SK-MEL-5 (cell line): ENCODE results near the gene DZIP3. TPM values are rescaled to one million over a fixed set of nuclear protein-coding genes. Genes with fewer than 3 reads are reported as not detected.
A peak's percentile ranks its signal among the peaks of the same experiment; 100 is the strongest.
"Not testable (repeated sequence)": the region's sequence is repeated elsewhere in the genome, so short reads cannot be mapped to it uniquely, and the experiment has no call there.

Source experiments
- DNase-seq: peaks from one replicate; pipeline ENCODE4 v3.0.0-alpha.2; 2016; ENCODE audit warnings: low read depth, low spot score
- in situ Hi-C: cut with HindIII; loops from 2 replicates; pipeline ENCODE4 v1.10.0; 2016; ENCODE audit warnings: low sequenced_read_pairs, high pct_unique_total_duplicates, low pct_unique_long_range_greater_than_20kb
- total RNA-seq: library from RNA; depleted of rRNA; stranded (reverse); fragments of >200 nt; shearing (Covaris generic); gene quantifications from 2 replicates; pipeline ENCODE4 v1.2.3, GENCODE V29; 2014

Gene DZIP3
- total RNA-seq, 1 experiment from 2014 or later, result 18.0 TPM

DNA sequence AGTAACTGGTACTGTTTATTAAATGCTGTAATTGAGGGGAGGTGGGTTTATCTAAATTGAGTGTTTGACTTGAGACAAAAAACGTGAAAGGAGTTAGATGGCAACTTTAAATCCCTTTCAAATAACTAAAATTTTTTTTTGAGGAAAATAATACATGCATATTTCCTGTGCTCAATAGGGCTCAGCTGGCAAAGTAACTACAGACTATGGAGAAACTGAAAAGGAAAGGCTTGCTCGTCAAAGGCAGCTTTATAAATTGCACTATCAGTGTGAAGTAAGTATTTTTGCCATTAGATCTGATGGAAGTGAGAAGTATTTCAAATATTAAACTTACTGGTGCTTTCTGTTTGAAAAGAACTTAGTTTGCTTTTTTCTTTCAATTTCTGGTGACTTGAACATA is 72.2 kb downstream of the DZIP3 start:
- in situ Hi-C loops, result no loop called here
- no peak for DNase-seq

DNA sequence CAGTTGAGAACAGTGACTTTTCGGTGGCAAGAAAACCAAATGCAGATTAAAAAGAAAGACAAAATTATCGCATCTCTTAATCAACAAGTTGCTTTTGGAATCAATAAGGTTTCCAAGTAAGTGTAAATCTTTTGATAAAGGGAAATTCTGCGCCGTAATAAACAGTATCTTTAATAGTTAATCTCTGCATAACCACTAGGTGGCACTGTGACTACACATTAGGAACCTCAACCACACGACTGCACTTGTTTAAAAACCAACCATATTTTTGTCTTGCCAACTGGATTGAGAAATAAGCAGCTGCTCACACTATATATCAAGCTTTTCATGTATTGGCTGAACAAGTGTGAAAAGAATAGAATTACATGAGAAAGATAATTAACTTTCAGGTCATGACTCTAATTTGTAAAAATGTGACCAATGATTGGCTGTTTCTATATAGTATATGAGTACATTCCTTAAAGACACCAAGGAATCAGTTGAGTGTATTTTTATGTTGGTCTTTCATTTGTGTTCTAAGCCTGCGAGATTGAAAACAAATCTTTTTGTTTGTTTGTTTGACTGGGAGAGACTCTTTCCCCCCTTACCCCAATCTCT is 72.7 kb downstream of the DZIP3 start:
- peak; percentile 74 for DNase-seq
- in situ Hi-C loops, result no loop called here

DNA sequence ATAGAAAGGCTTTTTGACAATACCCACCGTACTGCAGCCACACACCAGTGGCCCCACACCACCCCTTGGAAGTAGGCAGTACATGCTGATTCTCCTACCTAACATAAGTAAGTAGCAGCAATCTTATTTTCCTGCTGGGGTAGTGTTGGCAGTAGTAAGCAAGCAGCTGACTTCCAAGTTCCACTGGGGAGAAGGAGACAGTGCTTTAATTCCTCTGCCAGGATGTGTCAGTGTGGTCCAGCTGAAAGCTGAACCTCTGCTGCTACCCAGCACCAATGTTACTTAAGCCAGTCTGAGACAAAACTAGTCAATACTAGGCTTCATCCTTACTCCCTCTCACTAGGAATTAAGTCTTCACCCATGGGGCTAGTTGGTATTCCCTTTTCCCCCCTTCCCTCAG is 74.7 kb downstream of the DZIP3 start:
- in situ Hi-C loops, result no loop called here
- DNase-seq, result no peak

DNA sequence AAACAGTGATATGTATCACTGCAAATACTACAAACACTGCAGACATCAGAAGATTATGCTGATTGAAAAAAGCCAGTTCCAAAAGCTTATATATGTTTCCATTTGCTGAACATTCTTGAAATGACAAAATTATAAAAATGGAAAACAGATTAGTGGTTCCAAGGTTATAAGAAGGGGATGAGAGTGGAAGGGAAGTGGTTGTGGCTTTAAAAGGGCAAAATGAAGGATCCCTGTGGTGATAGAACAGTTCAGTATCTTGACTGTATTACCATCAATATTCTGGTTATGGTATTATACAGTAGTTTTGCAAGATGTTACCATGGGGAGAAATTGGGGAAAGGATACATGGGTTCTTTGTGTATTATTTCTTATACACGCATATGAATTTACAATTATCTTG is 77.8 kb downstream of the DZIP3 start:
- no peak for DNase-seq
- in situ Hi-C loops, result no loop called here

DNA sequence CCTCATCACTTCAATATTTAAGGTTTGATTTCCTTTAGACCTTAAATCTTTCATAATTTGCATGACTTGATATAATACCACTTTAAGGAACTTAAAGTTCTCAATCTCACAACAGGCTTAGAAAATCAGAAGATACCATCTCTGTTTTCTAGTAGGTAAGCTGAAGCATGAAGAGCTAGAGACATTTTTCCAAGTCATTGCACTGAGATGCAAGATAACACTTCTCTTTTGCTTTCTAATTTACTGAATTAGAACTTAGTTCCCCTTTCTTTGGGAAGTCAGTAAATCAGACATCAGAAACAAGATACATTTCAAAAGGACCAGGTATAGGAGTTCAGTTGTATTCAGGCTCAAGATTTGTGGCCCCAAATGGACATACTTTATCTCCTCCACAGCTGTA is 79.7 kb downstream of the DZIP3 start:
- no peak for DNase-seq
- in situ Hi-C loops, result no loop called here

DNA sequence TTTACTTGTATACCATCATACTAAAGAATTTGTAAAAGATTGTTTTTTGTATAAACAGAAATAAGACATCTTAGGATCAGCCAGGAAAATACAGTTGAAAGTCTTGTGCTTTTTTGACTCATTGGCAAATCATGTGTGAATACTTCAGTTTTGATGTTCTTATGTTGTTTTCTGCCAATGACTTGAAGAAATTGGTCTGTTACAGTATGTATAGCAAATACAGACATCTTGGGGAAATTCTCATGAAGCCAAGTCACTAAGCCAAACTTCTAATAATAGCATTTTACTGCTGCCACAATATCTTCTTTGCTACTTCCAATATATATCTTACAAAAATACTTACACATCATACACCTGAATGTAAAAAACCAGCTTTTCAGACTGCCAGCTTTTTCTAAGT is 83.2 kb downstream of the DZIP3 start:
- DNase-seq, result no peak
- in situ Hi-C loops, result no loop called here

DNA sequence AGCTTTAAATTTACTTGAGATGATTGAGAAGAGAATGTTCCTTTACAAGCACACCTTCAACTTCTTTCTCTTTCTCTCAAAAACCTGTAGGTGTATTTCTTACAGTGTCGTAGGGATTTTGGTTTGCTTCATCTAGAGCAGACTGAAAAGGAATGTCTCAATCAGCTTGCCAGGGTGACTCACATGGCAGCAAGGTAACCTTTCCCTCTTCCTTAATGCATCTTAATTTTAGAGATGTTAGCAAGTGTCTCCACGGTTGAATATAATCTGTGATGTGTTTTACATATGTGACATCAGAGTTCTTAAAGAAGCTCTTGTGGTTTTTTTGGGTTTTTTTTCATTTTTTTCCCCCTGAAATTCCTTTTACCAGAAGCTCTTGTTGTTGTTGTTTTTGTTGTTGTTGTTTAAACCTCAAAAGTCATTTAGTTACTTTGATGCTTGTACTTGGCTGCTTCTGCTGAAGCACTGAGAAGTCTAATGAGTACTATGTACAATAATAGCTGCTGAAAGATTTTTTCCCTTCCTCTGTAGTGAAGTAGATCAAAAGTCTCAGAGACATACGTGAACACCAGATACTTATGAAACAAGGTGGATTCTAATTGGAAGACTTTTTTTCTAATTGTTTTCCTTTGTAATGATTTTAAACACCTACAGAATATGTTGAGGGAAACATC is 84.6 kb downstream of the DZIP3 start:
- DNase-seq, result no peak
- in situ Hi-C loops, result no loop called here

DNA sequence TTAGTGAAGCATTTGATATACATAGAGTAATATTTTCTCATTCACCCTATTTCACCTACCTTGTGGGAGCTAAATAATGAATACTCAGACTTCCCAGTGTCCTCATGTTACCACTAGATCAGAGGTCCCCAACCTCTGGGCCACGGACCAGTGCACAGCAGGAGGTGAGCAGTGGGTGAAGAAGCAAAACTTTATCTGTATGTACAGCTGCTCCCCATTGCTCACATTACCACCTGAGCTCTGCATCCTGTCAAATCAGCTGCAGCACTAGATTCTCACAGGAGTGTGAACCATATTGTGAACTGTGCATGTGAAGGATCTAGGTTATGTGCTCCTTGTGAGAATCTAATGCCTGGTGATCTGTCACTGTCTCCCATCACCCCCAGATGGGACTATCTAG is 88.3 kb downstream of the DZIP3 start:
- in situ Hi-C loops, result no loop called here
- DNase-seq, result no peak

DNA sequence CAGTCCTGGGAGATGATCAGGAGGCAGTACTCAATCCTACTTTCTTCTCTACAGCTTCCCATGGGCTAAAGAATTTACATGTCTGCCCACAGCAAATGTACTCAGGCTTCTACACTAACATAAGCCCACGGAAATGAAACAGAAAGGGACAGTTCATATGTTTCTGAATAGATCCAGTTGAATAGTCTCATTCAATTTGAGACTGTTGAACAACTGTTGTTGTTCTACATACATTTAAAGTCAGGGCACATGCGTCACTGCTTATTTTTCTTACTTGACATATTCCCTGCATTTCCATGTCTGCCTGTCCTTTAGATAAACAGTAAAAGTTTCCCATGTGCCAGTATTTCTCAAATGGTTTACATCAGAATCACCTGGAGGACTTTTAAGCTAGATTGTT is 102.8 kb downstream of the DZIP3 start:
- peak; percentile 83 for DNase-seq
- in situ Hi-C loops, result not testable (repeated sequence)

DNA sequence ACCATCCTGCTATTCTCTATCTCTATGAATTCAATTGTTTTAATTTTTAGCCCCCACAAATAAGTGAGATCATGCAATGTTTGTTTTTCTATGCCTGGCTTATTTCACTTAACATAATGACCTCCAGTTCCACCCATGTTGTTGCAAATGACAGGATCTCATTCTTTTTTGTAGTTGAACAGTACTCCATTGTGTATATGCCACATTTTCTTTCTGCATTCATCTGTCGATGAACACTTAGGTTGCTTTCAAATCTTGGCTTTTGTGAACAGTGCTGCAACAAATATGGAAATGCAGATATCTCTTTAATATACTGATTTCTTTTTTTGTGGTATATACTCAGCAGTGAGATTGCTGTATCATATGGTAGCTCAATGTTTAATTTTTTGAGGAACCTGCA is 108.9 kb downstream of the DZIP3 start:
- peak; percentile 51 for DNase-seq
- in situ Hi-C loops, result no loop called here

DNA sequence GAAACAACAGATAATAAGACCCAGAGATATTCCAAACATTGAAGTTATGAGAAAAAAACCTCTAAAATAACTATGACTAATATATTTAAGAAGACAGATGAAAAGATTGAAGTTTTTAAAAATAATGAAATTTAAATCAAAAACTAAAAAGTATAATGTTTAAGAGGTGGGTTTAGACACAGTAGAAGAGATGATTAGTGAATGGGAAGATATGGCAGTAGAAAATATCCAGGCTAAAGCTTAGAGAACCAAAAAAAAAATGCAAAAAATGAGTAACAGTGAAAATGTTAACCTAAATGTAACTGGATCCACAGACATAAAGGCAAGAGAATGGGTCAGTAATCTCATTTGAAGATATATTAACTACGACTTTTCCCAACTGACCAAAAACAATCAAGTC is 115.5 kb downstream of the DZIP3 start:
- DNase-seq, result no peak
- in situ Hi-C loops, result no loop called here

DNA sequence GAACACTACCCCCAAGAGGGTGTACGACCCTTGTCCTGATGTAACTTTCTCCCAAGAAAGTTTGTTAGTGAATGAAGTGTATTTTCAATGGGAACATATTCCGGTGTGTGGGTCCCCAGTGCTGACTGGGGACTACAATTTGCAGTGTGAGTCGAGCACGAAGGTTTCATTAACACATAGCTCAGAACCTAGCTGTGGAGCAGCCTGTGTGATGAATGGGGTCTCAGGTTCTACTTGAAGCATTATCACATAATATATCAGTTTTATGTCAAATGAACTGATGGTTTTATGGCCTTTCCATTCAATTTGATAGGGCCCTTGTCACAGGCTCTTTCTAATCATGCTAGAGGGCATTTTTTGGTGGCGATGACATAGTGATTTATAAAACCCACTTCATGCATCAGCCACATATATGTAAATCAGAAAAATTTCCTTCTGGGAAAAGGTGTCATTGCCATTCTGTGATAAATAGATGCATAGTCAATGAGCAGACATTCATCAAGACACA is 123.5 kb downstream of the DZIP3 start:
- DNase-seq, result no peak
- in situ Hi-C loops, result no loop called here

DNA sequence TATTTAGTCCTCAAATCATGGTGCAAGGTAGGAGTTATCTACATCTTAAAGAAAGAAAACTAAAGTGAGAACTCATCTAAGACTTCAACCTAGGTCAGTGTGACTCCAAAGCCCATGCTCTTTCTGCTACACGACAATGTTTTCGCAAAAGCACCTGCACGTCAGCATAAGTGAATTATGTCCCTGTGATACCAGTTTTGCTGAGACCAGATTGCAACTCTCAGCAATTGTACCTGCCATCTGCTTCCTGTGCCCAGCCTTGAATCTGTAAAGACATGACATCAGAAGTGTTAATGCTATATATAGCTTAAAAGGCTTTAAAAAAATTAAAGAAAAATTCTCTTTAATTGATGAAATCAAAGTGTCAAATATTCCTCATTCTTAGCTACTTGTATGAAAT is 124.3 kb downstream of the DZIP3 start:
- no peak for DNase-seq
- in situ Hi-C loops, result no loop called here

DNA sequence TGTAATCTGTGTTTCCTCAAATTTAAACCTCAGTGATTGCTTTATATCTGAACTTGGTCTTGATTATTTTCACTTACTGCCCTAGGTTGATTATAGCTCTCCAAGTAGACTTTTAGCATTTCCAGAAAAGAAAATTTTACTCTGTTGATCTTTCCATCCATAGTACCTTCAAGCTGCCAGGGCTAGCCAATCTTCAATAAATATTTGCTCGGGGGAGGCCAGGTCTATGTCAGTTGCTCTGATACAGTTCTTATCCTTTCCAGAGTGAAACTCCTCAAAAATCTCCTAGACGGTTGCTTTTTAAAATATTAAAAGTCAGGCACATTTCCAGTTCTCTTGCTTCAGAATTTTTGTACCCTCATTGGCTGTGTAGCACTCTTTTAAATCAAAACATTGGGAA is 128.9 kb downstream of the DZIP3 start:
- in situ Hi-C loops, result no loop called here
- DNase-seq, result no peak

DNA sequence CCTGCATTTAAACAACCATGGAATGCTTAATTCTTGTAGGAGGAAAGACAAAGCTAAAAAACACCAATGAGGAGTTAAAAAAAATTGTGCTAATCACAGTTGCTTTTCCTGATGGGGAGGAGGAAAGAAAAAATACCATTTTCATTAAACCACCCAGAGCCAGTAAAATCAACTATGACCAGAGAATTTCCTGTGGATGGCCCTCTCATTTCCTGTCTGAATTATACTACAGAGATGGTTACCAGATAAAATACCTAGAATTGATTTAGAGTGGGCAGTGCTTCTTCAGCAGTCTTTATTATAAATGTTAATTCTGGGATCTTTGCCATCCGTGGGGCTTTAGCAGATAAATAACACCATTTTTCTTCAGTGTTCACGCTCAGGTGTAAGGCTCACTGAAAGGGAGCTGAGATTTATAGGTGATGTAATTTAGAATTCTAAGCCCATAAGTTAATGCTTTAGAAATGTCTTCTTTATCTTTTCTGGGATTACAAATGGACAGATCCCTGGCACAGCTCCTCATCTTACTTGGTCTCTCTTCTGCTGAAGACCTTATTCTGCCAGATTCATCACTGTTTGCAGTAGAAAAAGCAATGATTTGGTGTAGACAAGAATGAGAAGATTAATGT is 129.8 kb downstream of the DZIP3 start:
- in situ Hi-C loops, result no loop called here
- DNase-seq, result no peak

DNA sequence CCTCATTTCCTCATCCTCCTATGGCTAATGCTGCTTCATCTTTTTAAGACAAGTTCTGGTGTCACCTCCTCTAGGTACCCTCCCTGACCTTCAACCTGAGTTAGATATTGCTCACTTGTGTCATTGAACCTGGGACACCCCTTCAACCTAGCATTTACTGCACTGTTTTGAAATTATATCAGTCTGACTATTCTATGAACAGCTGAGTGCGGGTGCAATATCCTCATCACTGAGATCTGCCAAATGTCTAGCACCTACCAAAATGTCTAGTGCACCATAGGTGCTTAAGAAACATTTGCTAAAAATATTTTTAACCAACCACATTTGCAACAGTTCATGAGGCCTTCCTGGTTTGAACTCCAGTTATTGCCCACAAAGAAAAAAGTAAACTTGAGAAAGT is 133.2 kb downstream of the DZIP3 start:
- in situ Hi-C loops, result no loop called here
- DNase-seq, result no peak

DNA sequence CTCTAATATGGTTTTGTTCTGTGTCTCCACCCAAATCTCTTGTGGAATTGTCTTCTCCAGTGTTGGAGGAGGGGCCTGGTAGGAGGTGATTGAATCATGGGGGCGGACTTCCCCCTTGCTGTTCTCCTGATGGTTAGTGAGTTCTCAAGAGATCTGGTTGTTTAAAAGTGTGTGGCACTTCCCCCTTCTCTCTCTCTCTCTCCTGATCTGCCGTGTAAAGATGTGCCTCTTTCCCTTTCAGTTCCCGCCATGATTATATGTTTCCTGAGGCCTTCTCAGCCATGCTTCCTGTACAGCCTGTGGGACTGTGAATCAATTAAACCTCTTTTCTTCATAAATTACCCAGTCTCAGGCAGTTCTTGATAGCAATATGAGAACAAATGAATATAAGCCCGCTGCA is 134.6 kb downstream of the DZIP3 start:
- in situ Hi-C loops, result no loop called here
- no peak for DNase-seq

DNA sequence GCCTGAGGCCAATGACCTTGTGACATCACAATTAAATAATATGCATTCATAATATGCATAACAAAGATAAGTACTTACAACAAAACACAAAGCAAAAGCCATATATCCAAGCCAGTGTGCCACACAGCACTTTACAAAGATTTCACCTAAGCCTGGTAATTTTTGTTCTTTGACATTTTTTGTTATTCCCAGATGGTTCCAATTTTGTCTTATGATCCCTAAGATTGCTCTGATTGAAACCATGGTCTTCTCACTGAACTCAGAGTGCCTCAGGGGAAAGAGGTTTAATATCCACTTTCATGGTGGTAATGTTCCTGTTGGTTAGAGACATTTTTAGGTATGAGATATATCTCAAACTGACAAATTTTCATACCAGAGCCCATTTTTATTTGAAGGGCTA is 138.6 kb downstream of the DZIP3 start:
- DNase-seq, result no peak
- in situ Hi-C loops, result no loop called here

DNA sequence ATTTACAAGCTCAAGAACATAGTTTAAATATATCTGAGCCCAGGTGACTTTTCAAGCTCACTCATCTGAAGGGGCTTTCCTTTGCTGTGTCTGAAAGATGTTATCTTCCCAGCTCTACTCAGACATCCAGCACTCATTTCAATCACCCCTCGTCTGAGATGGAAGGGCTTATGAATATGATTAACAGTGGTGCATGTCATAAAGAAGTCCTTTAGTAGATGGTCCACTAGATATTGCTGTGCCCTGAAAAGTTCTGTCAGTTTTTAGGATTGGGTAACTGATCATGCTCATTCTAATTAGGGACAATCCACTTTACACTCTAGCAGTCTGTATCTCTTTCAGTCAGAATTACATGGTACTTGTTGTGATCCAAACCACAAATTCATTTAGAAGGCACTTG is 139.4 kb downstream of the DZIP3 start:
- DNase-seq, result no peak
- in situ Hi-C loops, result no loop called here
